ENCODE data around the gene GGN.

The GGN gene

GRCh38 chr19:38362076-38362945, 25.5 kb downstream of the GGN start:
- peak in 1 of 2 experiments; percentile 25 for DNase-seq (ENCODE audit: low read depth in 1 of 2, low spot score in 1 of 2)
- no peak for TF ChIP-seq POLR2AphosphoS5 (IDR thresholded peaks at IDR 0.05; ENCODE audit: low read depth)
- TF ChIP-seq SPI1 (IDR thresholded peaks at IDR 0.05; ENCODE audit: borderline replicate concordance, low read depth), result no peak
- TF ChIP-seq REST (IDR thresholded peaks at IDR 0.05; ENCODE audit: insufficient replicate concordance, low read depth), result no peak
- TF ChIP-seq GABPA (IDR thresholded peaks at IDR 0.05; ENCODE audit: low read depth), result no peak
- TF ChIP-seq CTCF (IDR thresholded peaks at IDR 0.05; ENCODE audit: insufficient read depth, low read length), result no peak
- no peak overlapping the region for H3K27ac ChIP-seq (replicated peaks)

GRCh38 chr19:38361633-38362075, 26.2 kb downstream of the GGN start:
- TF ChIP-seq POLR2AphosphoS5 (IDR thresholded peaks at IDR 0.05; ENCODE audit: low read depth), result no peak
- no peak for TF ChIP-seq GABPA (IDR thresholded peaks at IDR 0.05; ENCODE audit: low read depth)
- TF ChIP-seq SPI1 (IDR thresholded peaks at IDR 0.05; ENCODE audit: borderline replicate concordance, low read depth), result no peak
- Histone ChIP-seq H3K4me3 (replicated peaks; ENCODE audit: insufficient read depth, low read length) (peak overlapping the region; percentile 55), H3K27me3 (ENCODE audit: insufficient read depth, poor library complexity, severe bottlenecking) (peaks cover 29% of the 10 kb centered on the region), H3K27ac (replicated peaks) (no peak overlapping the region)
- peak in 1 of 2 experiments; percentile 42 for DNase-seq (ENCODE audit: low read depth in 1 of 2, low spot score in 1 of 2)

More at GRCh38 chr19:38362076-38362945, 25.5 kb downstream of the GGN start:
- H3K4me3 ChIP-seq (replicated peaks; ENCODE audit: insufficient read depth, low read length), result peak overlapping the region; percentile 55
- H3K27me3 ChIP-seq (ENCODE audit: insufficient read depth, poor library complexity, severe bottlenecking), result peaks cover 29% of the 10 kb centered on the region

GRCh38 chr19:38360839-38361631, 26.8 kb downstream of the GGN start:
- no peak overlapping the region for H3K27ac ChIP-seq (replicated peaks)
- peak overlapping the region; percentile 55 for H3K4me3 ChIP-seq (replicated peaks; ENCODE audit: insufficient read depth, low read length)
- TF ChIP-seq REST (IDR thresholded peaks at IDR 0.05; ENCODE audit: insufficient replicate concordance, low read depth) (no peak), POLR2AphosphoS5 (IDR thresholded peaks at IDR 0.05; ENCODE audit: low read depth) (no peak)
- DNase-seq (ENCODE audit: low read depth in 1 of 2, low spot score in 1 of 2), result no peak
- peaks cover 29% of the 10 kb centered on the region for H3K27me3 ChIP-seq (ENCODE audit: insufficient read depth, poor library complexity, severe bottlenecking)

GRCh38 chr19:38360351-38360750, 27.5 kb downstream of the GGN start:
- no peak for TF ChIP-seq CTCF (IDR thresholded peaks at IDR 0.05; ENCODE audit: insufficient read depth, low read length)
- Histone ChIP-seq H3K27ac (replicated peaks) (no peak overlapping the region), H3K27me3 (ENCODE audit: insufficient read depth, poor library complexity, severe bottlenecking) (peaks cover 29% of the 10 kb centered on the region), H3K4me3 (replicated peaks; ENCODE audit: insufficient read depth, low read length) (no peak overlapping the region)
- no peak for DNase-seq (ENCODE audit: low read depth in 1 of 2, low spot score in 1 of 2)
